Stimulated activated naive CD8-positive, alpha-beta T cell treated with anti-CD3 and anti-CD28 coated beads, Interleukin-15, Interleukin-2, amounts not matched to agents 100 ng/mL and 50 ng/mL, for 24 hours (primary cell): ENCODE data around the gene MTIF3.

Source experiments
- H3K27ac Mint-ChIP-seq: one replicate; pipeline ENCODE4 v1.8.0; 2021; ENCODE audit warnings: mild to moderate bottlenecking, mixed read lengths
- H3K27me3 Mint-ChIP-seq: one replicate; pipeline ENCODE4 v1.8.0; 2021; ENCODE audit warnings: mixed read lengths
- H3K36me3 Mint-ChIP-seq: one replicate; pipeline ENCODE4 v1.8.0; 2021; ENCODE audit warnings: low read depth, mixed read lengths
- H3K4me1 Mint-ChIP-seq: one replicate; pipeline ENCODE4 v1.8.0; 2021; ENCODE audit warnings: low read depth, mixed read lengths
- H3K4me3 Mint-ChIP-seq: one replicate; pipeline ENCODE4 v1.8.0; 2021; ENCODE audit warnings: mild to moderate bottlenecking, mixed read lengths
- H3K9me3 Mint-ChIP-seq: one replicate; pipeline ENCODE4 v1.8.0; 2021; ENCODE audit warnings: mixed read lengths

Gene MTIF3, protein sequence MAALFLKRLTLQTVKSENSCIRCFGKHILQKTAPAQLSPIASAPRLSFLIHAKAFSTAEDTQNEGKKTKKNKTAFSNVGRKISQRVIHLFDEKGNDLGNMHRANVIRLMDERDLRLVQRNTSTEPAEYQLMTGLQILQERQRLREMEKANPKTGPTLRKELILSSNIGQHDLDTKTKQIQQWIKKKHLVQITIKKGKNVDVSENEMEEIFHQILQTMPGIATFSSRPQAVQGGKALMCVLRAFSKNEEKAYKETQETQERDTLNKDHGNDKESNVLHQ

DNA sequence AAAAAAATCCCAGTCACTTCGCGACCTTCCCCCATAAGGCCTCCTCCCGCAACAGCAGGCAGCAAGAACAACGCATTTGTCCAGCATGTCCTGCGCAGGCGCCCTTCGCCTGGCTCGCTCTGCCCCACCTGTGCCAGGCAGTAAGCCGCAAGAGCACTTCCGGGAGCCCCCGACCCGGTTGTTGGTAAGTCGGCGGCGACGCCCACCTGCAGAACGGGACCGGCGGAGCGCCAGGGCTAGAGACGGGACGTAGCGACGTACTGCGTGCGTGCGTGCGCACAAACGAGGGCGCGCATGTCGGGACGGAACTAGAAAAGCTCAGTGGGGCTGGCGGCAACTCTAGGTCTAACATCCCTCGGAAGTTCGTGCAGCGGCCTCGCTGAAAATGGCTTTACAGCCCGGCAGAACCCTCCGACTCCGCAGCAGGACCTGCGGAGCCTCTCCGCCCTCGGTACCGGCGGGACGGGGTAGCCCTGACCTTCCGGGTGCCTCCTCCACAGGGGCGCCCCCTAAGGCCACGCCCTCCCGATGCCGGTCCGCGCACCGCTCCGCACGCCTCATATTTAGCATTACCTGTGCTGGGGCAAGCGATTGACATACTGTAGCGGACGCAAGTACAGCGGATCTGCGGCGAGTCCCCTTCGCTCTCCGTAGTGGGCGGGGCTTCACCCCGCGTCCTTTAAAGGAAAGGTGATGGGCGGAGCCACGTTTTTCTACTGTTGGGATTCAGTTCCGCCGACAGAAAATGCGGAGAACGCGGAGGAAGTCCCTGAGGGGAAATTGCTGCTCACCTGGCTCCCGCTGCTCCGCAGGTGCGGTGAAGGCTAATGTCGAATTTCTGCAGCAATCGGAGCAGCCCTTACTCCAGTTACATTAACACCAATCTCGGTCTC lies at the start of gene MTIF3:
MTIF3 (minus strand) TSS at position 629 of the 893 bp plus-strand sequence. CDS start 10,116 bp downstream, outside the sequence.
- peak within 1 kb of the TSS; percentile 97 for H3K27ac Mint-ChIP-seq
- H3K27me3 Mint-ChIP-seq = no peaks in the 10 kb centered on the region
- no peaks in the 10 kb centered on the region for H3K9me3 Mint-ChIP-seq
- peaks cover 4% of the 10 kb centered on the region for H3K36me3 Mint-ChIP-seq
- H3K4me3 Mint-ChIP-seq = peak within 1 kb of the TSS; percentile 91
- H3K4me1 Mint-ChIP-seq = peaks cover 52% of the 10 kb centered on the region

DNA sequence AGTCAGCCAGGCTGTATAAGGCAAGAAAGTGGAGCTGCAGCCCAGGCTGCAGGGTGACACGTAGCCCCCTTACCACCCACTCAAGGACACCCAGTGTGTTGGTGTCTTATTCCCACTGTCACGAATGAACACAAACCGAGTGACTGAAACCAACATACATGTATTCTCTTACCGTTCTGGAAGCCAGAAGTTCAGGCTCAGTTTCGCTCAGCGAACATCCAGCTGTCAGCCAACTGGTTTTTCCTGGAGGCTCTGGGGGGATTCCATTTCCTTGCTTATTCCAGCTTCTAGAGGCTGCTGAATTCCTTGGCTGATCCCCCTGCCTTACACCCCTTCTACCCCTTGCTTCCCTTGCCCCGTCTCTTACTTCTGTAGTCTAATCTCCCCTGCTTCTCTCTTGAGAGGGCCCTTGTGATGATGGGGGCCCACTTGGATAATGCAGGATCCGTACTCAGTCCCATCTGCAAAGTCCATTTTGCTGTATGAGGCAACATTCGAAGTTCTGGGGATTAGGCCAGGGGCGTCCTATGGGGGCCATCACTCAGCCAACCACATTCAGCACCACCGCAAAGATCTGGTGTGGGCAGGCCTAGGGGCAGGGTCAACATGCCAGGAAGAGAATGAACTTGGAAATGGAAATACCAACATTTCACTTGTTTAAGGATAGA lies 47.3 kb upstream of the MTIF3 start:
- H3K4me3 Mint-ChIP-seq = no peak overlapping the region
- no peaks in the 10 kb centered on the region for H3K36me3 Mint-ChIP-seq
- no peaks in the 10 kb centered on the region for H3K4me1 Mint-ChIP-seq
- no peak overlapping the region for H3K27ac Mint-ChIP-seq
- no peaks in the 10 kb centered on the region for H3K9me3 Mint-ChIP-seq
- H3K27me3 Mint-ChIP-seq = no peaks in the 10 kb centered on the region

DNA sequence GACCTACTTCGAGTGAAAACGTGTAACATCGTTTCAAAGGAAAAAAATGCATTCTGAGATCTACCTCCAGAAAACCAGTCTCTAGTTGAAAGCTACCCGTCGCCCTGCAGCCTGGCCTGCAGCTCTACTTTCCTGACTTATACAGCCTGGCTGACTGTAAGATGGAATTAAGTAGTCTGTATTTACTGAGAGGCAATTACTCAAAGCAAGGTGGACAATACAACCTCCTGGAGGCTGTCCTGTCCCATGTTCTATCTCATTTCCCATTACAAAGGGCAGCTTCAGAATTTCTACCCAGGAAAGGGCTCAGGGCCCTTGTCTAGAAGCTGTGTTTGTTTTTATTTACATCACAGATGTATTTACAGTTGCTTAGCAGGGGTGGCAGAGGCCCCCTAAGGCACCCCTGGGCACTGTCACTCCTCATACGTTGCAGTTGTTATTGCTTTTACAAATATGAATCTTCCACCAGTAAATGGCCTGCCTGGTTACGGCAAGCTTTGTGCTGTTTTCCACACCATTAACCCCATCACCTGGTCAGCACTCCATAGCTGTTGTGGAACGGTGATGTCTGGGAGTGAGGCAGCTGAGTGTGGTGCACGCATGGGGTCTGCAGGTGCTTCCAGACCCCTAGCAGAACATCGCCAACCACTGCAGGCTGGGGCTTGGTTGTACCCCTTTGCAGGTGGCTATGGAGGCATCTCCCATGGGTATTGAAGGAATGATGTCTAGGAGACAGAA lies 46.3 kb upstream of the MTIF3 start:
- Mint-ChIP-seq H3K4me3 (no peak overlapping the region), H3K9me3 (no peaks in the 10 kb centered on the region), H3K27ac (no peak overlapping the region), H3K27me3 (no peaks in the 10 kb centered on the region), H3K36me3 (no peaks in the 10 kb centered on the region), H3K4me1 (no peaks in the 10 kb centered on the region)

DNA sequence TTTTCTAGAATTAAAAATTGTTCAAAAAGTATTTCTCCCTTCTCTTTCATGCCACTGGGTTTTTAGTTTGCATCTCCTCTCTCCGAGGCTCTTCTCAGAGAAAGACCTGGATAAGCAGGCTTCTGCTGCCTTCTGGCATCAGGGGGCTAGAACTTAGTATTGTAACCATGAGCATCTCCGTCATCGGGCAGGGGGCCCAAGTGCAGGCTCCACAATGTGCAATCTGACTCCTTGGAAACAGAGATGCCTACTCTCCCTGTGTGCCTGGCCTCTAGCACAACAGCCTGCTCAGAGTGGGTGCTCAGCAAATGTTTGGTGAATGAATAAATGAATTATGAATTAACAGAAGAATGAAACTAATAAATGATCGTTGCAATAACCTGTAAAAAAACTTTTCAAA lies 45.6 kb upstream of the MTIF3 start:
- H3K4me3 Mint-ChIP-seq = no peak overlapping the region

DNA sequence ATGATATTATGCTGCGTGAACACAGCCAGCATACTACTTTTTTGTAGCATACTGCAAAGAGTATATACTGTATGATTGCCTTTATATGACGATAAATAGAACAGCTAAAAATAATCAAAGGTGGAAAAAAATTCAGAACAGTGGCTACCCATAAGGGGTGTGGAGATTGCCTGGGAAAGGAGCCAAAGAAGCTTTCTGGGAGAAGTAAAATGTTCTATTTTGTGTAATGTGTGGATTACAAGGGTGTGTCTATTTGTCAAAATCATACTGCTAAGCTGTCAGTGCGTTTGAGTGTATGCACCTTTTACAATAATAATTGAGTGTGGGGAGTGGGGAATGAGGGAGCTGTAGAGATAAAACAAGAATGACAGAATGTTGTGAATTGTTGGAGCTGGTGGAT lies 45.2 kb upstream of the MTIF3 start:
- Mint-ChIP-seq H3K27me3 (no peaks in the 10 kb centered on the region), H3K4me3 (no peak overlapping the region), H3K9me3 (no peaks in the 10 kb centered on the region), H3K36me3 (no peaks in the 10 kb centered on the region), H3K4me1 (no peaks in the 10 kb centered on the region), H3K27ac (no peak overlapping the region)

More for the DNA sequence above, 45.6 kb upstream of the MTIF3 start:
- Mint-ChIP-seq H3K27me3 (no peaks in the 10 kb centered on the region), H3K4me1 (no peaks in the 10 kb centered on the region), H3K9me3 (no peaks in the 10 kb centered on the region), H3K27ac (no peak overlapping the region), H3K36me3 (no peaks in the 10 kb centered on the region)

DNA sequence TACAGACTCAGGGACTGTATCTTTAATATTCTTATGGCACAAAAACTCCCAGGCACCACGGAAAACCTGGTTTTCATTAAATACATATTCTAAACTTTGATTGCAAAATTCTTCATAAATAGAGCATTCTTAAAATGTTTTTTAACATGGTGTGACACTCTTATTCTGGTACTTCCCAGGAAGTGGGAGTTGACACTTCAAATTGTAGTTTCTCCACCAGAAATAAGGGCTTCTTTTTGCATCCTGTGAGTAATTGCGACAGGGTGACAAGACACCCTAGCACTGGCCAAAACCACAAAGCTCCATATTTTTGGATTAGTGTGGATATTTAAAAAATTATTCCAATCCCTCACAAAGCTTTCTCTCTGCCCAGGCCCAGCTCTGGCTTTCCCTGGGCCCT lies 43.6 kb upstream of the MTIF3 start:
- H3K27me3 Mint-ChIP-seq = no peaks in the 10 kb centered on the region
- H3K4me3 Mint-ChIP-seq = no peak overlapping the region
- no peaks in the 10 kb centered on the region for H3K9me3 Mint-ChIP-seq
- no peak overlapping the region for H3K27ac Mint-ChIP-seq
- no peaks in the 10 kb centered on the region for H3K4me1 Mint-ChIP-seq
- no peaks in the 10 kb centered on the region for H3K36me3 Mint-ChIP-seq

DNA sequence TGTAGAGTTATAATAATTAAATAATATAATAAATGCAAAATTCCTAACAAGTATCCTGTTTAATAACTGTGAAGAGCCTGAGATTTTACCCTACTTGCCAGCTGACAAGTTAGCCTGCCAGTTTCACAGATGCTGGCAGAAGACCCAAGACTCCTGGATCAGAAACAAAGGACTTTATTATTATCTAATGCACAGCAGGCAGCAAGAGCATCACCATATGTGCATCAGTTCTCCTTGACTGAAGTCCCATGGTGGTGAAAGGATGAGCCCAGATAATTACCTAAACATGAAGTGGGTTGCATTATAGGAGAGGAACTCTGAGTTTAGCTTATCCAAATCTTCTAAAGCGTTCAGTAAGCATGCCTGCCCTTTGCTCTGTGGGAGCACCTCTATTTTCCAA lies 39.1 kb upstream of the MTIF3 start:
- no peaks in the 10 kb centered on the region for H3K9me3 Mint-ChIP-seq
- no peaks in the 10 kb centered on the region for H3K27me3 Mint-ChIP-seq
- H3K4me1 Mint-ChIP-seq = no peaks in the 10 kb centered on the region
- no peak overlapping the region for H3K4me3 Mint-ChIP-seq
- no peaks in the 10 kb centered on the region for H3K36me3 Mint-ChIP-seq
- H3K27ac Mint-ChIP-seq = no peak overlapping the region

DNA sequence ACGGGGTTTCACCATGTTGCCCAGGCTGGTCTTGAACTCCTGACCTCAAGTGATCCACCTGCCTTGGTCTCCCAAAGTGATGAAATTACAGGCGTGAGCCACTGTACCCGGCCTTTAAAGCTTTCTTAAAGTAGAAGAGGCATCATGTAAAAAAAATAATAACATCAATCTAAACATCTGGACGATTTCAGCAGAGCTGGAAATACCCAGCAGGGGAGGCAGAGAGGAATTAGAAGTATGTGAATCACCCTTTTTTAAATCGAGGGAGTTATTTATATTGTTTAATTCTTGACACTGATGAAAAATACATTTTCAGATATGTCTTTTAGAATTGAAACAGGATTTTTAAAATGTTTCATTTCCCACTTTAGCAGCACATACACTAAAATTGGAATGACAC lies 37.4 kb upstream of the MTIF3 start:
- H3K27me3 Mint-ChIP-seq = no peaks in the 10 kb centered on the region
- H3K4me1 Mint-ChIP-seq = no peaks in the 10 kb centered on the region
- H3K9me3 Mint-ChIP-seq = no peaks in the 10 kb centered on the region
- H3K36me3 Mint-ChIP-seq = no peaks in the 10 kb centered on the region
- H3K4me3 Mint-ChIP-seq = no peak overlapping the region
- H3K27ac Mint-ChIP-seq = no peak overlapping the region

DNA sequence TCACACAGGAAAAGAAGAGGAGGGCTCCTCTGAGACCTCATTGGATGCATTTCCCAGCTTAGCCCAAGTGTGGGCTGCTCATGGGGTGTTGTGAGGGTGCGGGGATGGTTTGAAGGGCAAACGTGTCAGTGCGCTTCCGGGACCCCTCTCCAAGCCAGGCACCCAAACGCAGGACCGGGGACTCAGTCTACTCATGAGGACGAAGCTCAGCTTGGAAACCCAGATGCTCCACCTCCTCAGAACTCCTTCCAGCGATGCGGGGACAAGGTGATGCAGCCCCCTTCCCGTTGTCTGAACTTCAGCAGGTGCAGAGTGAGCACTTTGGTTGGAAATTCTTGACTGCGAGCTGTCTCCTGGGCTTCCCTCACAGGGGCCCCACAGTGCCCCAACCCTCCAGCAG lies 33.1 kb upstream of the MTIF3 start:
- no peak overlapping the region for H3K4me3 Mint-ChIP-seq
- H3K9me3 Mint-ChIP-seq = no peaks in the 10 kb centered on the region
- peaks cover 5% of the 10 kb centered on the region for H3K4me1 Mint-ChIP-seq
- no peaks in the 10 kb centered on the region for H3K27me3 Mint-ChIP-seq
- H3K27ac Mint-ChIP-seq = no peak overlapping the region
- H3K36me3 Mint-ChIP-seq = no peaks in the 10 kb centered on the region

DNA sequence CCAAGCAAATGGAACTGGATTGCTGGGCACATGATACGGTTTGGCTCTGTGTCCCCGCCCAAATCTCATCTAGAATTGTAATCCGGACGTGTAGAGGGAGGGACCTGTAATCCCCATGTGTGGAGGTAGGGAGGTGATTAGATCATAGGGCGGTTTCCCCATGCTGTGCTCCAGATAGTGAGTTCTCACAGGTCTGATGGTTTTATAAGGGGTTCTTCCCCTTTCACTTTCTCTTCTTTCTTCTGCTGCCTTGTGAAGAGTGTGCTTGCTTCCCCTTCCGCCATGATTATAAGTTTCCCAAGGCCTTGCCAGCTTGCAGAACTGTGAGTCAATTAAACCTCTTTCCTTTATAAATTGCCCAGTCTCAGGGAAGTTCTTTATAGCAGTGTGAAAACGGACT lies 32.6 kb upstream of the MTIF3 start:
- no peak overlapping the region for H3K4me3 Mint-ChIP-seq
- H3K27ac Mint-ChIP-seq = no peak overlapping the region
- no peaks in the 10 kb centered on the region for H3K36me3 Mint-ChIP-seq
- no peaks in the 10 kb centered on the region for H3K9me3 Mint-ChIP-seq
- no peaks in the 10 kb centered on the region for H3K27me3 Mint-ChIP-seq
- H3K4me1 Mint-ChIP-seq = peaks cover 9% of the 10 kb centered on the region

DNA sequence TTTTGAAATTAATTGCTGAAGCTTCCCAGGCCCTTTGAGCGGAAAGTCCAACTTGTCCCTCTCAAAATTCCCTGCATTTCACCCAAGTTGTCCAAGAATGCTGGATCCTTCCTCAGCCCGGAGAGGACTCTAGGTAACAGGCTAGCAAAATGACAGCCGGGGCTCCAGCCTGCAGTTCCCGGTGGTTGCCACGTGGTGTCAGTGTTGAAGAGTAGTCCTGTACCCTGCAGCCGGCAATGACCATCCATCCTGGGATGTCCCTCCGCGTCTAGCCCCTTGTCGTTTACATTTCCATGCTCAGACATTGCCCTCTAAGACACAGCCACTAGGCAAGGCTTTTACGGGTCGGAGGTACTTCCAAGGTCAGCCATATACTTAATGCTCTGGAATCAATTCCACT lies 31.4 kb upstream of the MTIF3 start:
- Mint-ChIP-seq H3K27ac (no peak overlapping the region), H3K4me3 (no peak overlapping the region), H3K27me3 (no peaks in the 10 kb centered on the region), H3K36me3 (no peaks in the 10 kb centered on the region), H3K9me3 (no peaks in the 10 kb centered on the region), H3K4me1 (peaks cover 18% of the 10 kb centered on the region)

DNA sequence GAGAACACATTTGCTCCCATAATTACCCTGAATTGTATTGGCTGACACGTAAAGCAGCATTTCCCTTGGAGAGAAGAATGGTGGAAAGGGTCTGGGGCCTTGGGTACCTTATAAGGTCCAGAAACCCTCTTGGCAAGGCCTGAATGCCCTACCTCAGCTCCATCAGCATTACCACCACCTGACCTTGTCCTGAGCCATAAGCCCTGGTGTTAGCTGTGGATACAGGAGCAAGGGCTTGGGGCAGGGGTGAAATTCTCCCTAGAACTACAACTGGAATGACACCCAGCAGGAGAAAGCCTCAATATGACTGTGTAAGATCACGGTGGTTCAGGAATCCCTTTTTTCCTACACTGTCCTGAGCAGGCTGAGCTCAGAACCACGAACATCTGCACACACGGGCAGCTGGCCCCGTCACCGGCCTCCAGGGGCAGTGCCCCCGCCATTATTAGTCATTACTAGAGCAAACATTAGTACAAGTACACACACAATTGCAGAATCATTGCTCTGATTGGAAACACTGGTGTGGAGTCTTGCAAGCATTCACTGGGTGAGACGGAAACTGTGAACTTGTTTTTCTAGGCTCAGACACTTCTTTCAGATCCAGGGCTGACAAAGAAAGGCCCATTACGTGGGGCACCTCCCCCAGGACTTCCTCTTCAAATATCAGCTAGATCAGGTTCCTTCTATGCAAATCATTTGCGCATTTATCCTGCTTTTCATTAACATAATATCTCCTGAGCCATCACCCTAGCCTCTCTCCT lies 26.8 kb upstream of the MTIF3 start:
- no peaks in the 10 kb centered on the region for H3K27me3 Mint-ChIP-seq
- H3K4me3 Mint-ChIP-seq = no peak overlapping the region
- H3K27ac Mint-ChIP-seq = no peak overlapping the region
- no peaks in the 10 kb centered on the region for H3K9me3 Mint-ChIP-seq
- peaks cover 28% of the 10 kb centered on the region for H3K4me1 Mint-ChIP-seq
- no peaks in the 10 kb centered on the region for H3K36me3 Mint-ChIP-seq

DNA sequence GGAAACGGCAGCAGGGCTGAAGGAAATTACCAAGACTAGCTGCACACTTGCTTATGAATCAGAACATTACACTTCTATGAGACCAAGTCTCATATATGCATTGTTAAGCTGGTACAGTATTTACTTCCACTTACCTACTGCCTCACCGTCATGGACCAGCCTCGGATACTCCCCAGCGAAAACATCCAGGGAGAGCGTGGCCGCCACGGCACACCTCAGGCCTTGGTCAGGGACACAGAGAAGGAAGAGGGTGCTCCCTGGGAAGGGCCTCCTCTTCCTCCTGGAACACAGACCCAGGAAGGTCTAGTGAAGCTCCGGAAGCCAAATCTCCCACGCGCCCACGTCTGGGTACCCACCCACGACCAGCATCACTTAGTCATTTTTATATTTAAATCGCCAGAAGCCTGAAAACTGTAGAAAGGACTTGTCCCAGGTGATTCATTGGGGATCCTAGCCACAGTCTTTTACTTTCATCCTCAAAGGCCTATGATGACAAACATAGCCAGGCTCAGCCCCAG lies 24.4 kb upstream of the MTIF3 start:
- peaks cover 23% of the 10 kb centered on the region for H3K4me1 Mint-ChIP-seq
- H3K27me3 Mint-ChIP-seq = no peaks in the 10 kb centered on the region
- no peaks in the 10 kb centered on the region for H3K36me3 Mint-ChIP-seq
- H3K9me3 Mint-ChIP-seq = no peaks in the 10 kb centered on the region
- no peak overlapping the region for H3K27ac Mint-ChIP-seq
- no peak overlapping the region for H3K4me3 Mint-ChIP-seq

DNA sequence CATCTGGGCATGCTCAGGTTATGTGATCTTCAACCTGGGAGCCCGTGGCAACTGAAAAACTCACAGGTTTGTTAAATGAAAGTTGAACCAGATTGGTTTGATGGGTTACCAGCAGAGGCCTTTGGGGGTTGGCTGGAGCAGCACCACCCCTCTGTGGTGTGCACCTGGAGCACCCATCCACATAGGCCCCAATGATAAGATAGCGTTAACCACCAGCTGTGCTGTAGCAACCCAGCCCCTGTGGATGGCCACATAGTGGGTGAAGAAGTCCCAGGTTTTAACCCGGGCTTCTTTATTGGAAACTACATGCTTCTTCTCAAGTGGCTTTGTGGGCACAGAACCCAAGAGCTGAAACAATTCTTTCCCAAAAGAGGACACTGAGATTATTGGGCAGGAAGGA lies 22.6 kb upstream of the MTIF3 start:
- no peak overlapping the region for H3K4me3 Mint-ChIP-seq
- no peaks in the 10 kb centered on the region for H3K36me3 Mint-ChIP-seq
- no peaks in the 10 kb centered on the region for H3K9me3 Mint-ChIP-seq
- H3K27ac Mint-ChIP-seq = no peak overlapping the region
- H3K27me3 Mint-ChIP-seq = no peaks in the 10 kb centered on the region
- H3K4me1 Mint-ChIP-seq = peaks cover 19% of the 10 kb centered on the region
